ENCODE measurements around the gene TRAPPC14.

Gene TRAPPC14

DNA sequence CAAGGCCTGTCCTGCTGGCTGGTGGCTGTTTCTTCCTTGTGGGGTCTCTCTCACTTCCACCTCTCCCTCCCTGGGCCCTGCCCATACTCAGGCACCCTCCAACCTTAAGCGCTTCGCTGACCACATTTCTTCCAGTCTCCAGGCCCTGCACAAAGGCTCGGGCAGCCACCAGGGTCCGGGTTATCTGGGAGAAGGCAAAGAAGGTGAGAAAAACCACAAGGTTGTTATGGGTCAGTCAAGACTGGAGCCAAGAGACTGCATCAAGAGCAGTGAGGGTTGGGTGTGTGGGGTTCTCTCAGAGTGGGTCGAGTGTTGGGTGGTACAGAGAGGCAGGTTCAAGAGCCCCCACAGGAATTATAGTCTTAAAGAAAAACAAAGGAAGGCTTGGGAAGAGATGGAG, 16.1 kb upstream of the TRAPPC14 start:
- H3K4me3 ChIP-seq (ENCODE audit: low read depth, low read length) = no peak overlapping the region
- TF ChIP-seq, protein P1, sequence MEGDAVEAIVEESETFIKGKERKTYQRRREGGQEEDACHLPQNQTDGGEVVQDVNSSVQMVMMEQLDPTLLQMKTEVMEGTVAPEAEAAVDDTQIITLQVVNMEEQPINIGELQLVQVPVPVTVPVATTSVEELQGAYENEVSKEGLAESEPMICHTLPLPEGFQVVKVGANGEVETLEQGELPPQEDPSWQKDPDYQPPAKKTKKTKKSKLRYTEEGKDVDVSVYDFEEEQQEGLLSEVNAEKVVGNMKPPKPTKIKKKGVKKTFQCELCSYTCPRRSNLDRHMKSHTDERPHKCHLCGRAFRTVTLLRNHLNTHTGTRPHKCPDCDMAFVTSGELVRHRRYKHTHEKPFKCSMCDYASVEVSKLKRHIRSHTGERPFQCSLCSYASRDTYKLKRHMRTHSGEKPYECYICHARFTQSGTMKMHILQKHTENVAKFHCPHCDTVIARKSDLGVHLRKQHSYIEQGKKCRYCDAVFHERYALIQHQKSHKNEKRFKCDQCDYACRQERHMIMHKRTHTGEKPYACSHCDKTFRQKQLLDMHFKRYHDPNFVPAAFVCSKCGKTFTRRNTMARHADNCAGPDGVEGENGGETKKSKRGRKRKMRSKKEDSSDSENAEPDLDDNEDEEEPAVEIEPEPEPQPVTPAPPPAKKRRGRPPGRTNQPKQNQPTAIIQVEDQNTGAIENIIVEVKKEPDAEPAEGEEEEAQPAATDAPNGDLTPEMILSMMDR (IDR thresholded peaks at IDR 0.05; ENCODE audit: low read depth, low read length) = no peak
- TF ChIP-seq POLR2A (IDR thresholded peaks at IDR 0.05; ENCODE audit: extremely low read depth, insufficient read length) = no peak

DNA sequence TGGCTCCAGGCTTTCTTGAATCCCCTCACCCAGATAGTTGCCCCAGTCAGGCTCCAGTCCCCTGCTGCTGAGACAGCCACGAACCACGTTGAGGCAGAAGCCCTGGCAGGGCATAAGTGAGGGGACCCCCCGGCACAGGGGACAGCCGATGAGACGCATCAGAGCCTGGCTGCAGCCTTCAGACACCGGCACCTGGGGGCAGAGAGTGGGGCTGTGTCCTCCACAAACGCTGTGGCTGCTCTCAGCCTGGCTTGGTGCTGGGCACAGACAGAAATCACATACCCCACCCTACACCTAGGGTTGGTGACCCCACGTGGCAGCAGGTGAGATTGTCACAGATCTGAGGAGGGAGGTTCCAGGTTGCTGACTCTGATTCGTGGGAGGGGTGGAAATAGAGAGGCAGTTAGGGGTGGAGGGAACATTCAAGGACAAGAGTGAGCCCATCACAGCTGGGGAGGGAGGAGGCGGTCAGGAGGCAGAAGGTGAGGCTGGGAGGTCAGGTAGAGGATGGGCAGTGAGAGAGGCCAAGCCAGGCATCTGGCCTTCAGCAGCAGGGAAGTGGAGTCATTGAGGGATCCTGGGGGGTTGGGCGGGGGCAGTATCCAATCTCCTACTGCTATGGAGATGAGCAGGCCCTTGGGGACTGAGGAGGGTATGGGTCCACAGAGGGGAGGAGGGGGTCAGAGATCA, 15.4 kb upstream of the TRAPPC14 start:
- no peak for DNase-seq (ENCODE audit: low read depth)
- TF ChIP-seq POLR2A (IDR thresholded peaks at IDR 0.05; ENCODE audit: extremely low read depth, insufficient read length) (no peak), MYC (IDR thresholded peaks at IDR 0.05; ENCODE audit: low read depth, low read length) (no peak)
- TF ChIP-seq, protein P2, sequence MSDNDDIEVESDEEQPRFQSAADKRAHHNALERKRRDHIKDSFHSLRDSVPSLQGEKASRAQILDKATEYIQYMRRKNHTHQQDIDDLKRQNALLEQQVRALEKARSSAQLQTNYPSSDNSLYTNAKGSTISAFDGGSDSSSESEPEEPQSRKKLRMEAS (IDR thresholded peaks at IDR 0.05; ENCODE audit: low read depth, low read length) = no peak
- TF ChIP-seq, protein P1 (IDR thresholded peaks at IDR 0.05; ENCODE audit: low read depth, low read length) = no peak
- H3K4me3 ChIP-seq (ENCODE audit: low read depth, low read length) = no peak overlapping the region

More for the DNA sequence above, 16.1 kb upstream of the TRAPPC14 start:
- DNase-seq (ENCODE audit: low read depth) = no peak

DNA sequence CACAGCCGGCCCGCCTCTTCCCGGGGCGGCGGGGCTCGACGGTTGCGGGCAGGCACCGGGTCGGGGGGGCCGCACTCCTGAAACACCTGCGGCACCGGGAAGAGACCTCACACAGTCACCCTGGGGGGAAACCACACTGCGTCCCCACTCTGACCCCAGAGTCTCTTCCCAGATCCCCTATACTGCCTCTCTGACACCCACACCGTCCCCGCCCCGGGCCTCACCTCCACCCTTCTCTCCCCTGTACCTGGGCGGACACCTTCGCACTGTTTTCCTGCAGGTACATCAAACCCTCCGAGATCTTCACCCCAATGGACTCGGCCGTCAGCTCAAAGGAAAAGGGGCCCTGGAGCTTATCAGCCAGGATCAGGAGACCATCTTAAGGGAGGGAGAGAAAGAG, 13.3 kb upstream of the TRAPPC14 start:
- no peak for DNase-seq (ENCODE audit: low read depth)
- H3K4me3 ChIP-seq (ENCODE audit: low read depth, low read length) = no peak overlapping the region

DNA sequence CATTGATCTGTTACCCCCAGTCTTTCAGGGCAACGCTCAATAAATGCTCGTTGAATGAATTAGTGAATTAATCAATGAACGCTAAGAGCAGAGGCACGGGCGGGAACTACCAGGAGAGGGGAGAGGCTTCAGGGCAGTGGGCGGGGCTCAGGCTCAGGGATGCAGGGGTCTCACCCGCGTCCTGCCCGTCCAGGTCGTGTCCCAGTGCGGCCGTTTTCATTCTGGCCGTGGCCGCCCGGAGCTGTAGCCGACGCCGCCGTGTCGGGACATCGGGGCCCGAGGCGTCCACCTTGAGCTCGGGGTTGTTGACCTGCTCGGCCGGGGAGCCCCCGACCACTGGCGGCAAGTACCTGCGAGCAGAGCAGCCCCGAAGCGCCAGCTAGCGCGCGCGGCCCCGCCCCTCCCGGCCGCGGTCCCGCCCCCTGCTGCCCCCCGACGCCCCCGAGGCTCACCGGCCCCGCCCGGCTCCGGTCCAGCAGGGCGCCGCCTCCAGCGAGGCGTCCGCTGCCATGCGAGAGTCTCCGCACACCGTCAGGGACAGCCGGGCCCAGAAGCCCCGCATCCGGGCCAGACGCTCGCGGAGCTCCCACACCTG, 12.7 kb upstream of the TRAPPC14 start:
- TF ChIP-seq, protein P1 (IDR thresholded peaks at IDR 0.05; ENCODE audit: low read depth, low read length) = no peak
- TF ChIP-seq, protein P2 (IDR thresholded peaks at IDR 0.05; ENCODE audit: low read depth, low read length) = no peak
- TF ChIP-seq MYC (IDR thresholded peaks at IDR 0.05; ENCODE audit: low read depth, low read length) (no peak), POLR2A (IDR thresholded peaks at IDR 0.05; ENCODE audit: extremely low read depth, insufficient read length) (no peak)
- no peak overlapping the region for H3K4me3 ChIP-seq (ENCODE audit: low read depth, low read length)
- DNase-seq (ENCODE audit: low read depth) = peak; percentile 13

More for the DNA sequence above, 13.3 kb upstream of the TRAPPC14 start:
- no peak for TF ChIP-seq POLR2A (IDR thresholded peaks at IDR 0.05; ENCODE audit: extremely low read depth, insufficient read length)

DNA sequence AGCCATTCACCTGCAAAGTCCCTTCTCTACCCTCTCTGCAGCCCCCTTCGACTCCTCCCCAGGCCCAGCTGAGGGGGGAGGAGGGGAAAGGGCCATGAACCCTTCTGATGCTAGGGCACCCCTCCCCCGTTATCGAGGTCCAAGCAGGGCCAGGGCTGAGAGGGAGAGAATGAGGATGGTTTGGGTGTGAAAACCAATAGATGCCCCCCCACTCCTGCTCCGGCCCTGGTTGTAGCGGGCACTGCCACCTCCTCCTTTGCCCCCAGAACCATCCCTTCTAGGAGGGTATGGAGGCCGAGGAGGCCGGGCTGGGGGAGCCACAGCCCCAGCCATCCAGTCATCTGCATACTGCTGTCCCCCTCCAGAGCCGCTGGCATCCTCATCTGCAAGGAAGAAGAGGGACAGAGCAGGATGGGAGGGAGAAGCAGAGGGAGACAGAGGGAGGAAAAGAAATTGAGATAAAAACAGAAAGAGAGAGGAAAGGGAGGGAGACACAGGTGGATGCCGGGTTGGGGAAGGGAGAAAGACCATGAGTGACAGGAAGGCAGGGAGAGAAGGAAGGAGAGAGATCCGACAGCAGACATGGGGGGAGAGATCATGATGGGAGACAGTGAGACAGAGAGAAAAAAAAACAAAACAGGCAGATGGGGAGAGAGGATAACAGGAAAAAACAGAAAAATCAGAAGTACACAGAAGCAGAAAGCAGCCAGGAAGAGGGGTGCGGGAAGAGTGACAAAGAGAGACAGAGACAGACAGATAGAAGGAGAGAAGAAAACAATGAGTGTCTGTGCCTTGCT, 11.8 kb upstream of the TRAPPC14 start:
- H3K4me3 ChIP-seq (ENCODE audit: low read depth, low read length) = no peak overlapping the region
- TF ChIP-seq, protein P1 (IDR thresholded peaks at IDR 0.05; ENCODE audit: low read depth, low read length) = no peak
- TF ChIP-seq, protein P2 (IDR thresholded peaks at IDR 0.05; ENCODE audit: low read depth, low read length) = no peak
- no peak for TF ChIP-seq POLR2A (IDR thresholded peaks at IDR 0.05; ENCODE audit: extremely low read depth, insufficient read length)
- no peak for TF ChIP-seq MYC (IDR thresholded peaks at IDR 0.05; ENCODE audit: low read depth, low read length)
- DNase-seq (ENCODE audit: low read depth) = no peak

DNA sequence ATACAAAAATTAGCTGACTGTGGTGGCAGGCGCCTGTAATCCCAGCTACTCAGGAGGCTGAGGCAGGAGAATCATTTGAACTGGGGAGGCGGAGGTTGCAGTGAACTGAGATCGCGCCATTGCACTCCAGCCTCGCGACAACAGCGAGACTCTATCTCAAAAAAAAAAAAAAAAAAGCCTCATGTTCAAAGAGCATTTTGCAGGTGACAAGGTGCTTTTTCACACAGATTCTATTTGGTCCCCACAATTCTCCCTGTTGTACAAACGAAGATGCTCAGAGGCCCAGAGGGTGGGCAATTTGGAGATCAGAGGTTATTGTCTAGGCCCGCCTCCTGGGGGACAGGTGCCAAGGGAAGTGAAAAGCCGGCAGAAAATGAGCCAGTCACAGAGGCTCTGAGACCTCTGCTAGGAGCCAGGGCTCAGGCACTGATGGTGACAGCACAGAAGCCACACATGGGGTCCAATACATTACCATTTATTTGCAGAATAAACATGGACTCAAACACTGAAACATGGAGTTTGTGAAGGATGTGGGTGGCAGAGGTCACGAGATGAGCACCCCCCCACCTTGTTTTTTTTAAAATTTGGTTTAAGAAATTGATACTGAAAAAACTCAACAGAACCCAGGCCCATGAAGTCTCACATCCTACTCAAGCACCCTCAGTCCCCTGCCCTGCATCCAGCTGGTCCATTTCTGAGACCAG, 10.8 kb upstream of the TRAPPC14 start:
- DNase-seq (ENCODE audit: low read depth) = no peak
- no peak overlapping the region for H3K4me3 ChIP-seq (ENCODE audit: low read depth, low read length)
- TF ChIP-seq, protein P2 (IDR thresholded peaks at IDR 0.05; ENCODE audit: low read depth, low read length) = no peak
- TF ChIP-seq, protein P1 (IDR thresholded peaks at IDR 0.05; ENCODE audit: low read depth, low read length) = no peak
- no peak for TF ChIP-seq POLR2A (IDR thresholded peaks at IDR 0.05; ENCODE audit: extremely low read depth, insufficient read length)
- no peak for TF ChIP-seq MYC (IDR thresholded peaks at IDR 0.05; ENCODE audit: low read depth, low read length)
